ENCODE data around the gene TRIM52.
"Not testable (repeated sequence)": the region's sequence is repeated elsewhere in the genome, so short reads cannot be mapped to it uniquely, and the experiment has no call there.

Gene TRIM52

DNA sequence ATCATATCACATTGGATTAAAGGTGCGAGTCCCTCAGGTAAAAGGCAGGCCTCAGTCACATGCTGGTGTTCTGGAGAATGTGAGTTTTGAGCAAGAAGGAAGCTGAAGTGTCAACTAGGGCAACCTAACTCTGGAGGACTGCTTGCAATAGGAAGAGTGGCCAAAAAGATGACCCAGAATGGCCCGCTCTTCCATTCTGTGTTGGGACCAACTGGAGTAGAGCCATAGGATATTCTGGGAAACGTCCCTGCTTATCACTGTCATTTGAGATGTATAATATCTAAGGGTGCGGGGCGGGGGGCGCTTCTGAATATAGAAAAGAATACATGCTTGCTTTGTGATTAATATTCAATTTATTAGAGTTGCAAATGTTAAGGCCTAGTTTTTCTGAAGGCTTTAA lies 48.9 kb downstream of the TRIM52 start:
- DNase-seq: no peak

DNA sequence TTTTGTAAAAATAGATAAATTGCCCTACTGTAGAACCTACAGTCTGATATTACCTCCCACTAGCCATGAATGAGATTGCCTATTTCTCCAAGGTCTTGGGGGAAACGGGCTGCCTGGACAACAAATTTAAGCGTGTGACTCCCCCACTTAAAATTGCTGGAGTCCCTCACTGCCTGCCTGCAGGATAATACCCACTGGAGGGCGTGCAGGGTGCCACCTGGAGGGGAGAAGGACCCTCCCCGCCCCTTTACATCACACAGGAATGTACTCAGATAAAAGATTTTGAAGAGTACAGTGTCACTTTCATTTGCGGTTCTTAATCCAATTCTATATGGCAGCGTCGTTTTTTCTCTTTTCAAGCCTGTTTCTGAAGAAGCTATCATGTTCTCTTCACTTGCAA lies 49.7 kb downstream of the TRIM52 start:
- no peak for DNase-seq

DNA sequence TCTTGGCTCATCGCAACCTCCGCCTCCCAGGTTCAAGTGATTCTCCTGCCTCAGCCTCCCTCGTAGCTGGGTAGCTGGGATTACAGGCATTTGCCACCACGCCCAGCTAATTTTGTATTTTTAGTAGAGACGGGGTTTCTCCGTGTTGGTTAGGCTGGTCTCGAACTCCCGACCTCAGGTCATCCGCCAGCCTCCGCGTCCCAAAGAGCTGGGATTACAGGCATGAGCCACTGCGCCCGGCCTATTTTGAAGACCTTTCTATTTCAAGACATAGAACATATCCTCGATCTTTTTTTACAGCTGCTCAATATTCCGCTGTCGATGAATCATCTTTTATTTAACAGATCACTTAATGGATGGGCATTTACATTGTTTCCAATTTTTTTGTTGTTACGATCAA lies 50.2 kb downstream of the TRIM52 start:
- not testable (repeated sequence) for DNase-seq

DNA sequence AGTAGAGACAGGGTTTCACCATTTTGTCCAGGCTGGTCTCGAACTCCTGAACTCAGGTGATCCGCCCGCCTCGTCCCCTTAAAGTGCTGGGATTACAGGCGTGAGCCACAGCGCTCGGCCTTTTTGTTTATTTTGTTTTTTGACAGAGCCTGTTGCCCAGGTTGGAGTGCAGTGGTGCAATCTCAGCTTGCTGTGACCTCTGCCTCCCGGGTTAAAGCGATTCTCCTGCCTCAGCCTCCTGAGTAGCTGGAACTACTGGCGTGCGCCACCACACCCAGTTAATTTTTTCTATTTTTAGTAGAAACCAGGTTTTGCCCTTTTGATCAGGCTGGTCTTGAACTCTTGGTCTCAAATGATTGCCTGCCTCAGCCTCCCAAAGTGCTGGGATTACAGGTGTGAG lies 50.8 kb downstream of the TRIM52 start:
- not testable (repeated sequence) for DNase-seq

DNA sequence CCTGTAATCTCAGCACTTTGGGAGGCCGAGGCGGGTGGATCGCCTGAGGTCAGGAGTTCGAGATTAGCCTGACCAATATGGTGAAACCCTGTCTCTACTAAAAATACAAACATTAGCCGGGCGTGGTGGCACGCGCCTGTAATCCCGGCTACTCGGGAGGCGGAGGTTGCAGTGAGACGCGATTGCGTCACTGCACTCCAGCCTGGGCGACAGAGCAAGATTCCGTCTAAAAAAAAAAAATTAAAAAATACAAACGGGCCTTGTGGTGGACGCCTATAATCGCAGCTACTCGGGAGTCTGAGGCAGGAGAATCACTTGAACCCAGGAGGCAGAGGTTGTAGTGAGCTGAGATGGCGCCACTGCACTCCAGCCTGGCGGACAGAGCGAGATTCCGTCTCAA lies 51.9 kb downstream of the TRIM52 start:
- not testable (repeated sequence) for DNase-seq

DNA sequence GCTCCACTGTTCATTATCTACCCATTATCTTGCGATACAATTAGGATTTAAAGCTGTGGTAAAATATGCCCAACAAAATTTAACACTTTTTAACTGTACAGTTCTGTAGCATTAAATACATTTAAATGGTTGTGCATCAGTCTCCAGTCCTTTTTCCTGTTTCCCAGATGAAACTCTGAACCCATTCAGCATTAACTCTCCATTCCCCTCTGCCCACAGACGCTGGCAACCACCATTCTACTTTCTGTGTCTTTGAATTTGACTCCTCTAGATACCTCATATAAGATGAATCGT lies 53.0 kb downstream of the TRIM52 start:
- no peak for DNase-seq

DNA sequence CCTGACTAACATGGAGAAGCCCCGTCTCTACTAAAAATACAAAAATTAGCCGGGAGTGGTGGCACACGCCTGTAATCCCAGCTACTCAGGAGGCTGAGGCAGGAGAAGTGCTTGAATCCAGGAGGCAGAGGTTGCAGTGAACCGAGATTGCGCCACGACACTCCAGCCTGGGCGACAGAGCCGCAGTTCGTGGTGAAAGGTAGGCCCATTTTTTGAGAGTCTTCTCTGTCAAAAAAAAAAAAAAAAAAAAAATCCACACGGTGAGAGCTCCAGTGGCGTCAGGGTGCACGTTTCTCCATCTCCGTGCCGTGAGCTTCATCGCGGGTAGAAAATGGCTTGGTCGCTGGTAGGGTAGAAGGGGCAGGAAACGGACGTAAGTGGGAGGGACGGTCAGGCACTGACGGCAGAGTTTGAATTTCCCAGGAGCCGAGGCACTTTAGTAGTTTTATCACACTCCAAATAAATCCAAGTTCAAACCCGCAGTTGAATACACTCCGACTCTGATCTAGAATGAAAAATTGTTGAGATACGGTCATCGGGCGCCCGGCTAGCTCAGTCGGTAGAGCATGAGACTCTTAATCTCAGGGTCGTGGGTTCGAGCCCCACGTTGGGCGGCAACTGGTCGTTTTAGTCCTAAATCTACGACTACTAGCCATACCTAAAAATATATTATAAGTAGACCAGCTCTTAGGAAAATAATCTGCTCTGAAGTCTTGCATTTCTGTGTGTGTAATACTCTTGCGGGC lies 53.6 kb downstream of the TRIM52 start:
- peak; percentile 89 for DNase-seq

DNA sequence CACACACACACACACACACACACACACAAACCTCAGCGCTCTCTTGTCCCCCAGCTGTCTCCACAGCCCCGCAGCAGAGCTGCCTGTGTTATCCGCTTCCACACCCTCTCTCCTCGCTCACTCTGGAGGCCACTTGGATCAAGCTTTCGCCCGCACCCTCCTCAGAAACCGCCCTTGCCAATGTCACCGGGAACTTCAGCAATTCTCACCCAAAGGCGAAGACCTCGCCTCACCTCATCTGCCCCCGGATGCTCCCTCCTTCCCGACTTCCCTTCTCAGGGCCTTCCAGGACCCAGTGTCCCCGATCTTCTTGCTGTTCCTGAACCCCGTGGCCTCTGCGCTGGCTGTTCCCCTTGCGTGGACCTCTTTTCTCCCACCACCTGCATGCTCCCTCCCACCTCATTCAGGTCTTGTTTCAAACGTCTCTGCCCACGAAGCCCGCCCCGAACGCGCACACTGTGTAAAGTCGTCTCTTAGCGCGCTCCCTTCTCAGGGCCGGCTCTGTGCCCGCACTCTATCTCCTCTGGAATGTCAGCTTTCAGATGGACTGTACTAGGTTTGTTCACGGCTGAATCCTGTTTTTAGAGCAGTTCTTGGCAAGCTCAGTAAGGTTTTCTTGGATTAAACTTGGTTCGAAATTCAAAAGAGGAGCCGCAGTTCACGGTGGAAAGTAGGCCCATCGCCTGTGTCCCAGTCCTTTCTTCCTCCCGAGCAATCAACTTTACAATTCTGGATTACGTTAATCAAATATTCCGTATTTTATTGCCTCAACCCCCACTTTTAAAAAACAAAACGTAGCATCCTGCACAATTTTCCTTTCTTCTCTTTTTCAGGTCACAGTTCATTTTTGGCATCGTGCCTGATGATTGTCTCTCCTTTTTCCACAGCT lies 54.9 kb downstream of the TRIM52 start:
- DNase-seq: no peak
